GM23338 (cell line): ENCODE measurements around the gene CCL8. TPM values are rescaled to one million over a fixed set of nuclear protein-coding genes. Genes with fewer than 3 reads are reported as not detected.

Experiments used
- ATAC-seq: fragments of 200-7000 bp; cut with Tn5 transposase; 3 replicates; pipeline ENCODE4 v1.9.1; 2020
- DNase-seq: peaks from one replicate; pipeline ENCODE4 v3.0.0-alpha.2; 2015; ENCODE audit warnings: low spot score
- H2AFZ ChIP-seq: fragments of 200-600 bp; sonication (generic); 2 replicates; pipeline ENCODE4 v1.8.0; 2016; ENCODE audit warnings: antibody characterized with exemption, mild to moderate bottlenecking, moderate library complexity
- H3F3A ChIP-seq: fragments of 200-600 bp; sonication (generic); replicated peaks from 2 replicates; pipeline ENCODE4 v1.8.0; 2017; ENCODE audit warnings: antibody characterized with exemption, mixed run types, low read depth
- H3K27ac ChIP-seq: fragments of 200-600 bp; sonication (generic); 2 replicates; pipeline ENCODE4 v1.6.1; 2016; ENCODE audit warnings: low read depth
- H3K27me3 ChIP-seq: fragments of 200-600 bp; sonication (generic); 2 replicates; pipeline ENCODE4 v1.8.0; 2016; ENCODE audit warnings: mild to moderate bottlenecking, mixed run types, moderate library complexity; ENCODE audit not compliant: insufficient read depth
- H3K36me3 ChIP-seq: fragments of 200-600 bp; sonication (generic); 2 replicates; pipeline ENCODE4 v1.8.0; 2016; ENCODE audit warnings: mild to moderate bottlenecking; ENCODE audit not compliant: insufficient read depth
- H3K4me1 ChIP-seq: fragments of 200-600 bp; sonication (generic); 2 replicates; pipeline ENCODE4 v1.8.0; 2016; ENCODE audit warnings: mild to moderate bottlenecking, moderate library complexity; ENCODE audit not compliant: insufficient read depth
- H3K4me2 ChIP-seq: fragments of 200-600 bp; sonication (generic); 2 replicates; pipeline ENCODE4 v1.7.1; 2017; ENCODE audit warnings: mixed run types
- H3K4me3 ChIP-seq: fragments of 200-600 bp; sonication (generic); 2 replicates; pipeline ENCODE4 v1.6.1; 2016; ENCODE audit warnings: mixed run types
- H3K79me2 ChIP-seq: fragments of 200-600 bp; sonication (generic); replicated peaks from 2 replicates; pipeline ENCODE4 v1.8.0; 2017; ENCODE audit warnings: mild to moderate bottlenecking; ENCODE audit not compliant: insufficient read depth
- H3K9me2 ChIP-seq: fragments of 200-600 bp; sonication (generic); 2 replicates; pipeline ENCODE4 v1.8.0; 2017; ENCODE audit not compliant: insufficient read depth
- H4K20me1 ChIP-seq: fragments of 200-600 bp; sonication (generic); replicated peaks from 2 replicates; pipeline ENCODE4 v1.8.0; 2017; ENCODE audit warnings: mild to moderate bottlenecking; ENCODE audit not compliant: insufficient read depth
- H3K27ac Mint-ChIP-seq: 2 replicates; pipeline ENCODE4 v1.8.0; 2020; ENCODE audit warnings: inconsistent platforms, mild to moderate bottlenecking, moderate library complexity, mixed read lengths
- H3K27me3 Mint-ChIP-seq: 3 replicates; pipeline ENCODE4 v1.8.0; 2022; ENCODE audit warnings: low read depth, mild to moderate bottlenecking, moderate library complexity, mixed read lengths, inconsistent platforms; ENCODE audit not compliant: insufficient read depth, poor library complexity
- H3K36me3 Mint-ChIP-seq: 3 replicates; pipeline ENCODE4 v1.8.0; 2021; ENCODE audit warnings: low read depth, mild to moderate bottlenecking, inconsistent platforms, moderate library complexity, mixed read lengths
- H3K4me1 Mint-ChIP-seq: 3 replicates; pipeline ENCODE4 v1.8.0; 2020; ENCODE audit warnings: mild to moderate bottlenecking, inconsistent platforms, mixed read lengths
- H3K4me3 Mint-ChIP-seq: 3 replicates; pipeline ENCODE4 v1.8.0; 2021; ENCODE audit warnings: moderate library complexity, mild to moderate bottlenecking, inconsistent platforms, mixed read lengths
- H3K9me3 Mint-ChIP-seq: 3 replicates; pipeline ENCODE4 v1.8.0; 2020; ENCODE audit warnings: moderate library complexity, mild to moderate bottlenecking, inconsistent platforms, mixed read lengths
- CREB1 ChIP-seq: fragments of 250-450 bp; sonication (Bioruptor Pico); IDR thresholded peaks from 2 replicates; pipeline ENCODE4 v1.5.0; 2020; ENCODE audit warnings: low read depth, mild to moderate bottlenecking, moderate library complexity
- CTCF ChIP-seq, 2 experiments: fragments of 200-600 bp in 1 of 2; sonication (generic) in 1 of 2; conservative IDR thresholded peaks; 2 replicates each; pipeline versions ENCODE4 v1.5.1 to v1.6.1; 2016 to 2017; ENCODE audit warnings: antibody characterized with exemption in 2 of 2, low read depth in 2 of 2, mild to moderate bottlenecking in 2 of 2, moderate library complexity in 1 of 2
- ETS1 ChIP-seq: IDR thresholded peaks from 2 replicates; pipeline ENCODE4 v1.6.1; 2016; ENCODE audit warnings: antibody characterized with exemption
- EZH2 ChIP-seq: fragments of 200-600 bp; sonication (generic); IDR thresholded peaks from one replicate; pipeline ENCODE4 v1.8.0; 2017; ENCODE audit warnings: antibody characterized with exemption, mild to moderate bottlenecking, low read depth; ENCODE audit not compliant: unreplicated experiment
- EZH2phosphoT487 ChIP-seq: fragments of 200-600 bp; sonication (generic); IDR thresholded peaks from one replicate; pipeline ENCODE4 v1.8.1; 2018; ENCODE audit warnings: antibody characterized with exemption; ENCODE audit not compliant: unreplicated experiment
- NANOG ChIP-seq: IDR thresholded peaks from 2 replicates; pipeline ENCODE4 v1.6.1; 2016; ENCODE audit warnings: antibody characterized with exemption, borderline replicate concordance
- POLR2AphosphoS5 ChIP-seq: IDR thresholded peaks from 2 replicates; pipeline ENCODE4 v1.6.1; 2016; ENCODE audit warnings: antibody characterized with exemption, low read depth
- REST ChIP-seq: IDR thresholded peaks from one replicate; pipeline ENCODE4 v1.6.1; 2018; ENCODE audit warnings: antibody characterized with exemption; ENCODE audit not compliant: unreplicated experiment
- STAT1 ChIP-seq: IDR thresholded peaks from one replicate; pipeline ENCODE4 v1.6.1; 2016; ENCODE audit warnings: antibody characterized with exemption; ENCODE audit not compliant: unreplicated experiment
- ZNF114 ChIP-seq: fragments of 250-450 bp; sonication (Bioruptor Pico); IDR thresholded peaks from 2 replicates; pipeline ENCODE4 v1.5.0; 2020; ENCODE audit warnings: mild to moderate bottlenecking, moderate library complexity
- ZNF331 ChIP-seq: fragments of 250-450 bp; sonication (Bioruptor Pico); IDR thresholded peaks from 2 replicates; pipeline ENCODE4 v1.5.0; 2020; ENCODE audit warnings: low read depth, mild to moderate bottlenecking, moderate library complexity
- polyA plus RNA-seq: library from polyadenylated mRNA; unstranded; fragments of >200 nt; fragmentation: Nextera tagmentation; extraction: Ambion mirVana; gene quantifications from 2 replicates; pipeline ENCODE4 v1.2.1, GENCODE V29; 2016
- total RNA-seq: library from RNA; depleted of rRNA; stranded (reverse); fragments of >200 nt; shearing (Covaris generic); gene quantifications from 2 replicates; pipeline ENCODE4 v1.2.3, GENCODE V29; 2014

Gene CCL8
- total and polyA plus RNA-seq, 2 experiments from 2014 or later: not detected

- no peak for TF ChIP-seq REST
- TF ChIP-seq POLR2AphosphoS5: no peak
- no peak for TF ChIP-seq EZH2
- TF ChIP-seq NANOG: no peak
- no peak for TF ChIP-seq ETS1
Observed at GRCh38 chr17:34347063-34347462, 27.8 kb downstream of the CCL8 start (continued).

- H3F3A ChIP-seq: no peaks in the 10 kb centered on the region
- DNase-seq (no peak), ATAC-seq (no peak)
- H3K36me3 ChIP-seq: no peaks in the 10 kb centered on the region
- H3K27me3 ChIP-seq: no peaks in the 10 kb centered on the region
- Mint-ChIP-seq H3K27ac (no peak overlapping the region), H3K9me3 (peaks cover 2% of the 10 kb centered on the region; the same call in 2 of the 3 replicates), H3K4me3 (no peak overlapping the region), H3K27me3 (no peaks in the 10 kb centered on the region), H3K36me3 (no peaks in the 10 kb centered on the region), H3K4me1 (no peaks in the 10 kb centered on the region)
- H3K27ac ChIP-seq: no peak overlapping the region
- no peak overlapping the region for H3K4me2 ChIP-seq
- no peak overlapping the region for H3K4me3 ChIP-seq
- peaks cover 6% of the 10 kb centered on the region; the same call in 1 of the 2 replicates for H3K9me2 ChIP-seq
- no peak overlapping the region; the same call in 1 of the 2 replicates for H2AFZ ChIP-seq
- no peaks in the 10 kb centered on the region for H3K79me2 ChIP-seq
- no peaks in the 10 kb centered on the region for H3K4me1 ChIP-seq
- no peaks in the 10 kb centered on the region; the same call in 1 of the 2 replicates for H4K20me1 ChIP-seq
- no peak for TF ChIP-seq NANOG
- no peak for TF ChIP-seq CREB1 (CRISPR knock-in tag)
- TF ChIP-seq REST: no peak
- no peak for TF ChIP-seq POLR2AphosphoS5
- TF ChIP-seq CTCF (conservative IDR thresholded peaks at IDR 0.05; ENCODE audit: low read depth in 2 of 2): no peak
- no peak for TF ChIP-seq STAT1
- TF ChIP-seq ETS1: no peak
- no peak for TF ChIP-seq EZH2phosphoT487
- TF ChIP-seq ZNF331 (CRISPR knock-in tag): no peak
- TF ChIP-seq ZNF114: no peak
Observed at GRCh38 chr17:34349751-34350150, 30.5 kb downstream of the CCL8 start.
